Activated CD4-positive, alpha-beta T cell treated with anti-CD3 and anti-CD28 coated beads, Interleukin-2, amount 10 ng/mL, durations not matched to agents 24 days and 14 days (primary cell): ENCODE data around the gene KCNH6. TPM values are rescaled to one million over a fixed set of nuclear protein-coding genes. Genes with fewer than 3 reads are reported as not detected.

Experiments
- DNase-seq: peaks from one replicate; pipeline ENCODE4 v3.0.0; 2022
- H3K27ac Mint-ChIP-seq: one replicate; pipeline ENCODE4 v1.8.0; 2022; ENCODE audit warnings: mild to moderate bottlenecking, mixed read lengths
- H3K27me3 Mint-ChIP-seq: one replicate; pipeline ENCODE4 v1.8.0; 2022; ENCODE audit warnings: mixed read lengths
- H3K36me3 Mint-ChIP-seq: one replicate; pipeline ENCODE4 v1.8.0; 2022; ENCODE audit warnings: low read depth, mild to moderate bottlenecking, mixed read lengths
- H3K4me1 Mint-ChIP-seq: one replicate; pipeline ENCODE4 v1.8.0; 2021; ENCODE audit warnings: mixed read lengths
- H3K4me3 Mint-ChIP-seq: one replicate; pipeline ENCODE4 v1.8.0; 2022; ENCODE audit warnings: mild to moderate bottlenecking, moderate library complexity, mixed read lengths
- H3K9me3 Mint-ChIP-seq: one replicate; pipeline ENCODE4 v1.8.0; 2021; ENCODE audit warnings: mixed read lengths
- intact Hi-C: fragments of 100-400 bp; cut with micrococcal nuclease; formaldehyde crosslinking; loops from one replicate; pipeline ENCODE4 v1.15.1; 2023
- total RNA-seq: library from RNA; stranded (reverse); gene quantifications from 2 replicates; pipeline ENCODE4 v1.2.3, GENCODE V29; 2022

The KCNH6 gene
- total RNA-seq, 1 donor from 2014 or later = not detected

- DNase-seq = no peak
- peaks cover 2% of the 10 kb centered on the region for H3K36me3 Mint-ChIP-seq
- H3K9me3 Mint-ChIP-seq = no peaks in the 10 kb centered on the region
- no peak overlapping the region for H3K27ac Mint-ChIP-seq
- no peak overlapping the region for H3K4me3 Mint-ChIP-seq
- intact Hi-C loops = no loop called here
- H3K27me3 Mint-ChIP-seq = peaks cover 26% of the 10 kb centered on the region
- H3K4me1 Mint-ChIP-seq = peaks cover 14% of the 10 kb centered on the region
Measured at GRCh38 chr17:63480192-63480784, 42.9 kb upstream of the KCNH6 start.

GRCh38 chr17:63480826-63481487 lies 42.2 kb upstream of the KCNH6 start:
- no peak for DNase-seq
- peaks cover 20% of the 10 kb centered on the region for H3K27me3 Mint-ChIP-seq
- H3K9me3 Mint-ChIP-seq = no peaks in the 10 kb centered on the region
- H3K36me3 Mint-ChIP-seq = peaks cover 2% of the 10 kb centered on the region
- intact Hi-C loops = no loop called here
- no peak overlapping the region for H3K4me3 Mint-ChIP-seq
- peaks cover 11% of the 10 kb centered on the region for H3K4me1 Mint-ChIP-seq
- no peak overlapping the region for H3K27ac Mint-ChIP-seq

GRCh38 chr17:63481488-63481870 lies 41.7 kb upstream of the KCNH6 start:
- Mint-ChIP-seq H3K27me3 (peaks cover 16% of the 10 kb centered on the region), H3K9me3 (no peaks in the 10 kb centered on the region), H3K4me1 (peaks cover 11% of the 10 kb centered on the region), H3K36me3 (peaks cover 2% of the 10 kb centered on the region), H3K27ac (no peak overlapping the region), H3K4me3 (no peak overlapping the region)
- DNase-seq = no peak
- intact Hi-C loops = no loop called here

- Mint-ChIP-seq H3K27ac (no peak overlapping the region), H3K27me3 (peaks cover 15% of the 10 kb centered on the region), H3K4me1 (peaks cover 10% of the 10 kb centered on the region), H3K36me3 (peaks cover 2% of the 10 kb centered on the region), H3K4me3 (no peak overlapping the region), H3K9me3 (no peaks in the 10 kb centered on the region)
- no peak for DNase-seq
- intact Hi-C loops = no loop called here
Measured at GRCh38 chr17:63482509-63482908, 40.6 kb upstream of the KCNH6 start.

- Mint-ChIP-seq H3K4me1 (peaks cover 5% of the 10 kb centered on the region), H3K27me3 (peaks cover 10% of the 10 kb centered on the region), H3K4me3 (no peak overlapping the region), H3K36me3 (peaks cover 2% of the 10 kb centered on the region), H3K27ac (no peak overlapping the region), H3K9me3 (no peaks in the 10 kb centered on the region)
- no peak for DNase-seq
- intact Hi-C loops = no loop called here
Measured at GRCh38 chr17:63483038-63483437, 40.1 kb upstream of the KCNH6 start.

GRCh38 chr17:63483655-63484575 lies 39.2 kb upstream of the KCNH6 start:
- Mint-ChIP-seq H3K27ac (no peak overlapping the region), H3K9me3 (no peaks in the 10 kb centered on the region), H3K27me3 (peaks cover 3% of the 10 kb centered on the region), H3K4me1 (peaks cover 2% of the 10 kb centered on the region), H3K4me3 (no peak overlapping the region), H3K36me3 (peaks cover under 1% of the 10 kb centered on the region)
- no peak for DNase-seq
- intact Hi-C loops = no loop called here

GRCh38 chr17:63486317-63487013 lies 36.7 kb upstream of the KCNH6 start:
- Mint-ChIP-seq H3K36me3 (no peaks in the 10 kb centered on the region), H3K4me3 (no peak overlapping the region), H3K9me3 (no peaks in the 10 kb centered on the region), H3K4me1 (no peaks in the 10 kb centered on the region), H3K27me3 (no peaks in the 10 kb centered on the region), H3K27ac (no peak overlapping the region)
- no peak for DNase-seq
- intact Hi-C loops = no loop called here

GRCh38 chr17:63487014-63487339 lies 36.2 kb upstream of the KCNH6 start:
- Mint-ChIP-seq H3K9me3 (no peaks in the 10 kb centered on the region), H3K4me3 (no peak overlapping the region), H3K36me3 (no peaks in the 10 kb centered on the region), H3K4me1 (no peaks in the 10 kb centered on the region), H3K27me3 (no peaks in the 10 kb centered on the region), H3K27ac (no peak overlapping the region)
- no peak for DNase-seq
- intact Hi-C loops = no loop called here

- Mint-ChIP-seq H3K27me3 (no peaks in the 10 kb centered on the region), H3K9me3 (no peaks in the 10 kb centered on the region), H3K36me3 (no peaks in the 10 kb centered on the region), H3K4me1 (no peaks in the 10 kb centered on the region), H3K27ac (no peak overlapping the region), H3K4me3 (no peak overlapping the region)
- DNase-seq = no peak
- intact Hi-C loops = no loop called here
Measured at GRCh38 chr17:63488851-63489250, 34.3 kb upstream of the KCNH6 start.

- Mint-ChIP-seq H3K4me1 (no peaks in the 10 kb centered on the region), H3K4me3 (no peak overlapping the region), H3K27me3 (no peaks in the 10 kb centered on the region), H3K36me3 (no peaks in the 10 kb centered on the region), H3K9me3 (no peaks in the 10 kb centered on the region), H3K27ac (no peak overlapping the region)
- DNase-seq = no peak
- intact Hi-C loops = no loop called here
Measured at GRCh38 chr17:63489291-63489690, 33.9 kb upstream of the KCNH6 start.

- Mint-ChIP-seq H3K27ac (no peak overlapping the region), H3K9me3 (no peaks in the 10 kb centered on the region), H3K4me3 (no peak overlapping the region), H3K36me3 (no peaks in the 10 kb centered on the region), H3K4me1 (no peaks in the 10 kb centered on the region), H3K27me3 (no peaks in the 10 kb centered on the region)
- DNase-seq = no peak
- intact Hi-C loops = no loop called here
Measured at GRCh38 chr17:63490329-63490728, 32.8 kb upstream of the KCNH6 start.

GRCh38 chr17:63490858-63491400 lies 32.2 kb upstream of the KCNH6 start:
- Mint-ChIP-seq H3K36me3 (no peaks in the 10 kb centered on the region), H3K27ac (no peak overlapping the region), H3K27me3 (no peaks in the 10 kb centered on the region), H3K9me3 (no peaks in the 10 kb centered on the region), H3K4me3 (no peak overlapping the region), H3K4me1 (no peaks in the 10 kb centered on the region)
- intact Hi-C loops = no loop called here
- no peak for DNase-seq

- intact Hi-C loops = no loop called here
- H3K9me3 Mint-ChIP-seq = no peaks in the 10 kb centered on the region
- no peak overlapping the region for H3K27ac Mint-ChIP-seq
- no peaks in the 10 kb centered on the region for H3K4me1 Mint-ChIP-seq
- no peaks in the 10 kb centered on the region for H3K36me3 Mint-ChIP-seq
- H3K27me3 Mint-ChIP-seq = no peaks in the 10 kb centered on the region
- no peak for DNase-seq
- H3K4me3 Mint-ChIP-seq = no peak overlapping the region
Measured at GRCh38 chr17:63491413-63491812, 31.7 kb upstream of the KCNH6 start.
